ENCODE measurements around the gene NR1D1.

GRCh38 chr17:40103688-40104087, 3.3 kb upstream of the NR1D1 start:
- TF ChIP-seq ARNT (IDR thresholded peaks at IDR 0.05) (no peak), LEF1 (IDR thresholded peaks at IDR 0.05; ENCODE audit: borderline replicate concordance) (no peak), CTBP1 (IDR thresholded peaks at IDR 0.05; ENCODE audit: borderline replicate concordance) (no peak), FOXM1 (IDR thresholded peaks at IDR 0.05; ENCODE audit: borderline replicate concordance) (no peak), SP1 (IDR thresholded peaks at IDR 0.05) (no peak), HDGF (IDR thresholded peaks at IDR 0.05; ENCODE audit: borderline replicate concordance) (no peak), FOXK2 (IDR thresholded peaks at IDR 0.05) (no peak), BHLHE40 (IDR thresholded peaks at IDR 0.05; ENCODE audit: borderline replicate concordance) (no peak), ZNF384 (IDR thresholded peaks at IDR 0.05) (no peak), SUZ12 (IDR thresholded peaks at IDR 0.05) (no peak), PKNOX1 (IDR thresholded peaks at IDR 0.05) (no peak), ELF4 (IDR thresholded peaks at IDR 0.05) (no peak)
